GM12874 (cell line): Measurements from ENCODE around the gene LPCAT1.

Source experiments
- CTCF ChIP-seq: IDR thresholded peaks from 2 replicates; pipeline ENCODE4 v1.5.1; 2011; ENCODE audit warnings: low read depth, mild to moderate bottlenecking, control low read depth, low read length, moderate library complexity; ENCODE audit not compliant: insufficient read depth

The LPCAT1 gene

GRCh38 chr5:1484730-1485578 is 38.8 kb downstream of the LPCAT1 start:
- TF ChIP-seq CTCF, result no peak

GRCh38 chr5:1483856-1484729 is 39.7 kb downstream of the LPCAT1 start:
- TF ChIP-seq CTCF, result no peak

GRCh38 chr5:1483064-1483463 is 40.7 kb downstream of the LPCAT1 start:
- no peak for TF ChIP-seq CTCF

- TF ChIP-seq CTCF, result no peak
Observed at GRCh38 chr5:1481959-1482331, 41.8 kb downstream of the LPCAT1 start.

GRCh38 chr5:1481266-1481958 is 42.3 kb downstream of the LPCAT1 start:
- TF ChIP-seq CTCF, result no peak

GRCh38 chr5:1480806-1481205 is 43.0 kb downstream of the LPCAT1 start:
- TF ChIP-seq CTCF, result no peak

GRCh38 chr5:1480217-1480616 is 43.5 kb downstream of the LPCAT1 start:
- TF ChIP-seq CTCF, result no peak
